ENCODE results near the gene GJD3. TPM values are rescaled to one million over a fixed set of nuclear protein-coding genes. Genes with fewer than 3 reads are reported as not detected.

The GJD3 gene
- total RNA-seq, 1 donor from 2014 or later, result 1.1 TPM

DNA sequence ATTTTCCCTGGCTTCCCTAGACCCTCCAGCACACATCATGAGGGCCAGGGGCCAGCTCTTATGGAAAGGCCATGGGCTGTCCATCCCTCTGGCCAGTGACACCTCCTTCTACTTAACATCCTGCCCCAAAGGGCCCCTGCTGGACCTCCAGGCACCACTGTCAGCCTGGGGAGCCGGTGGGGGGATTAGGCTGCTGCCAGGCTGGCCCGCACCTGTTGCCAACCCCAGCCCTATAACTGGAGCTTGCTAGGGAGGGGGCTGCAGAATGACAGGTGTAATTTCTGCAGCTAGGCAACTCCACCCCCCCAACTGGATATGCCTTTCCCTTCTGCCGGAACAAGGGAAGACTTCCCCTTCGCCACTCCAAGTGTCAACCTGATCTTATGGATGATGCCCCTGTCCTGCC, 43.0 kb downstream of the GJD3 start:
- TF ChIP-seq, protein P1, sequence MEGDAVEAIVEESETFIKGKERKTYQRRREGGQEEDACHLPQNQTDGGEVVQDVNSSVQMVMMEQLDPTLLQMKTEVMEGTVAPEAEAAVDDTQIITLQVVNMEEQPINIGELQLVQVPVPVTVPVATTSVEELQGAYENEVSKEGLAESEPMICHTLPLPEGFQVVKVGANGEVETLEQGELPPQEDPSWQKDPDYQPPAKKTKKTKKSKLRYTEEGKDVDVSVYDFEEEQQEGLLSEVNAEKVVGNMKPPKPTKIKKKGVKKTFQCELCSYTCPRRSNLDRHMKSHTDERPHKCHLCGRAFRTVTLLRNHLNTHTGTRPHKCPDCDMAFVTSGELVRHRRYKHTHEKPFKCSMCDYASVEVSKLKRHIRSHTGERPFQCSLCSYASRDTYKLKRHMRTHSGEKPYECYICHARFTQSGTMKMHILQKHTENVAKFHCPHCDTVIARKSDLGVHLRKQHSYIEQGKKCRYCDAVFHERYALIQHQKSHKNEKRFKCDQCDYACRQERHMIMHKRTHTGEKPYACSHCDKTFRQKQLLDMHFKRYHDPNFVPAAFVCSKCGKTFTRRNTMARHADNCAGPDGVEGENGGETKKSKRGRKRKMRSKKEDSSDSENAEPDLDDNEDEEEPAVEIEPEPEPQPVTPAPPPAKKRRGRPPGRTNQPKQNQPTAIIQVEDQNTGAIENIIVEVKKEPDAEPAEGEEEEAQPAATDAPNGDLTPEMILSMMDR (IDR thresholded peaks at IDR 0.05; ENCODE audit: unreplicated experiment), result no peak
- peaks cover 32% of the 10 kb centered on the region for H3K27me3 Mint-ChIP-seq (ENCODE audit: unreplicated experiment)
- no peaks in the 10 kb centered on the region for H3K9me3 Mint-ChIP-seq (ENCODE audit: unreplicated experiment)
- no peak for DNase-seq (ENCODE audit: low spot score)
- H3K36me3 Mint-ChIP-seq (ENCODE audit: low read depth, unreplicated experiment), result no peaks in the 10 kb centered on the region
- peak overlapping the region; percentile 99 for H3K27ac Mint-ChIP-seq (ENCODE audit: unreplicated experiment)
- H3K4me1 Mint-ChIP-seq (ENCODE audit: unreplicated experiment), result peaks cover 79% of the 10 kb centered on the region
- no peak overlapping the region for H3K4me3 Mint-ChIP-seq (ENCODE audit: unreplicated experiment)

DNA sequence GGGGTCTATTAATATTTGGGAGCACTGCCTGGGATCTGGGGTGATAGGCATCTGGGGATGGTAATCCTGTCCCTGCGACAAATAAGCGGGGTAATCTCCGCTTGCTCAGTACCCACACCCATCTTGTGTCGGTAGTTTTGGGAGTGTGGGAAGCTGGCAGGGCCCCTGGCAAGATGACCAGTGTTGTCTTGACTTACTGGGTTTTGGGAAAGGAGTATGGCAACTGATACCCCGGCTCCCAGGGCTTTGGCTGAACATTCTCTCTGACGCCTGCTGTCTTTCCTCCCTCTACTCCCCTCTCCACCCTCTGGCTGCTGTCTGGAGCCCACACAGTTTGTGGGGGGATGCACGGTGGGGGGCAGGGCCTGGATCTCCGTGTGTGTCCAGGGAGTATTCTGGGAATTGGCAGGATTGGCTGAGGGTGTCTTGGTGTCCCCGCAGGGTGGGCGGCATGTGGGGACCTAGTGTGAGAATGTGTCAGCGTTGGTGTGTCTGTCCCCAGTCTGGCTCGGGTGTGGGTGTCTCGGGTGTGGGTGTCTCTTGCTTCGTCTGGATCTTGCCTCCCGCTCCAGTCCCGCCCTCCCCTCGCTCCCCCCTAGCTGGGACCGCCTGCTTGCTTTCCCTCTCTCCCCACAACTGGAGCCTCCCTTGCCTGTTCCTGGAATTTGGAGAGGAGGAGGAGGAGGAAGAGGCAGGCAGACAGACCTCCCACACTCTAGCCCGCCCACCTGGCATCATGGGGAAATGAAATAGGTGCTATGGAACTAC, 43.6 kb downstream of the GJD3 start:
- Mint-ChIP-seq H3K27me3 (ENCODE audit: unreplicated experiment) (peaks cover 32% of the 10 kb centered on the region), H3K36me3 (ENCODE audit: low read depth, unreplicated experiment) (no peaks in the 10 kb centered on the region), H3K9me3 (ENCODE audit: unreplicated experiment) (no peaks in the 10 kb centered on the region), H3K4me1 (ENCODE audit: unreplicated experiment) (peaks cover 79% of the 10 kb centered on the region), H3K27ac (ENCODE audit: unreplicated experiment) (peak overlapping the region; percentile 64), H3K4me3 (ENCODE audit: unreplicated experiment) (no peak overlapping the region)
- DNase-seq (ENCODE audit: low spot score), result no peak
- TF ChIP-seq, protein P1 (IDR thresholded peaks at IDR 0.05; ENCODE audit: unreplicated experiment), result no peak

DNA sequence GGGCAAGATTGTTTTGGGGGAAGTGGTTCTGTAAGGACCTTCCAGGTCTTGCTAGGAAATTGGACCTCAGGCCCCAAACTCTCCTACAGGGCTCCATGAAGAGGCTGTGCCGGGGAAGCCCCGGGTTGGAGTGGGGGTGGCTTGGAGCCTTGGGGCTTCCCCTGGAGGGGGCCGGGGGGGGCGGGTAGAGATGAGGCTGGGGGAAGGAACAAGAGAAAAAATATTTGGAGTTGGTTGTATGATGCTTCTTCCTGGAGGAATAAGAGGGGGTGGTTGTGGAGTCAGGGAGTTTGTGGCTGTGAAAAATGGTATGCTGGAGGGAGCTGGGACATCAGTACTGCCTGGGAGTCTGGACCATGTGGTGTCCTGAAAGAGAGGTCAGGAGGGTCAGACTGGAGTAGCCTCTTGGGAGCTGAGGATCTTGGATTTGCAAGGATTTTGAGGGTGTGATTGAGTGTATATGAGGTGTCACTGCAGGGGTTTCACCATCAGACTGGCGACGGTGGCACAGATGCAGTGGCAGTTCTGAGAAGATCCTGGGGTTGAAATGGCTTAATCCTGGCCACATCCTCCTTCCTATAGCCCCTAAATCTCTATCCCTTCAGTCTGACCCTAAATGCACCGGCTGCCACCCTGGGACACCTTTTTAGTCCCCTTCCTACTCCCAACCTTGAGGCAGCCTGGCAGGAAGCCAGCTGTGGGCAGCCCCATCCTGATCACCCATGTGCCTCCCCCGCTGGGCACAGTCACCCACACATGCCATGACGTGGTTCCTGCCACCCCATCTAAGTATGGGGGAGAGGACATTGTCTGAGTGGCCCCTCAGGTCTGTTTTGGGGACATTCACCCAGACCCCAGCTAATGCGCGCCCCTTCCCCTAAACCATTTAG, 44.6 kb downstream of the GJD3 start:
- DNase-seq (ENCODE audit: low spot score), result no peak
- peaks cover 28% of the 10 kb centered on the region for H3K27me3 Mint-ChIP-seq (ENCODE audit: unreplicated experiment)
- H3K9me3 Mint-ChIP-seq (ENCODE audit: unreplicated experiment), result no peaks in the 10 kb centered on the region
- TF ChIP-seq, protein P1 (IDR thresholded peaks at IDR 0.05; ENCODE audit: unreplicated experiment), result no peak
- H3K27ac Mint-ChIP-seq (ENCODE audit: unreplicated experiment), result peak overlapping the region; percentile 84
- H3K4me3 Mint-ChIP-seq (ENCODE audit: unreplicated experiment), result peak overlapping the region; percentile 93
- H3K4me1 Mint-ChIP-seq (ENCODE audit: unreplicated experiment), result peaks cover 78% of the 10 kb centered on the region
- H3K36me3 Mint-ChIP-seq (ENCODE audit: low read depth, unreplicated experiment), result no peaks in the 10 kb centered on the region

DNA sequence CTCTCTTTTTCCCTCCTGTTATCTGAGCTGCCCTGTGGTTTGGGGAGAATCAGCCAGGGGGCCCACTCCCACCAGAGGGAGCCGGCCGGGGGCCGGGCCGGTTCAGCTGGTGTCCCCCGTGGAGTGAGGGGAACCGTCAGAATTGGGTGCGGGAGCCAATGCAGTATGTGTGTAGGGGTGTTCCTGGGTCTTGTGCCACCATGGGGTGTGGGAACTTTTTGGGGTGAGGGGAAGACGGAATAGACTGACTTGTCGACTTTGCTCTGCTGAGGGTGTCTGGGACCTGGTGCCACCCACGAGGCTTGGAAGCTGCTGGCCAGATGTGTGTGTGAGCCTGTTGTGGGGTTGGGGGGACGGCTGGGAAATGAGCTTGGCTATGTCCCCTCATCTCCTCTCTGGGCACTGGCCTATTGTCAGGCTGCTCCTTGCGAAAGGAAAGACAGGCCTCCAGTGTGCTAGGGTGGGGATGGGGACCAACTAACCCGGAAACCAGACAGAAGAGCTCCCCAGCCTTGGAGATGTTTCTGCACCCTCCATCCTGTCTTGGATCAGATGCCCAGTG, 45.6 kb downstream of the GJD3 start:
- H3K9me3 Mint-ChIP-seq (ENCODE audit: unreplicated experiment), result no peaks in the 10 kb centered on the region
- no peak for DNase-seq (ENCODE audit: low spot score)
- H3K27me3 Mint-ChIP-seq (ENCODE audit: unreplicated experiment), result peaks cover 26% of the 10 kb centered on the region

More for the DNA sequence above, 45.6 kb downstream of the GJD3 start:
- Mint-ChIP-seq H3K27ac (ENCODE audit: unreplicated experiment) (peak overlapping the region; percentile 94), H3K4me3 (ENCODE audit: unreplicated experiment) (peak overlapping the region; percentile 93), H3K4me1 (ENCODE audit: unreplicated experiment) (peaks cover 71% of the 10 kb centered on the region), H3K36me3 (ENCODE audit: low read depth, unreplicated experiment) (no peaks in the 10 kb centered on the region)
- TF ChIP-seq, protein P1 (IDR thresholded peaks at IDR 0.05; ENCODE audit: unreplicated experiment), result no peak
